ENCODE results near the gene STX10. TPM values are rescaled to one million over a fixed set of nuclear protein-coding genes. Genes with fewer than 3 reads are reported as not detected.

The STX10 gene
- total RNA-seq, 3 donors from 2014 or later = 48.2 to 59.7 (median 49.3) TPM

- H3K9me3 ChIP-seq = no peaks in the 10 kb centered on the region
- DNase-seq (peak in 1 of 3 donors; percentile 73), ATAC-seq (no peak)
- TF ChIP-seq CTCF (IDR thresholded peaks at IDR 0.05) = no peak
- H3K4me1 ChIP-seq (ENCODE audit: low read depth) = peaks cover 30% of the 10 kb centered on the region
- intact Hi-C loops (cut with DNase I, micrococcal nuclease) = loop anchor here (5.0 to 10.0 kb wide), 2 partner anchors 110 to 113 kb away; no protein-coding TSS in a partner anchor
- H3K36me3 ChIP-seq (ENCODE audit: low read depth) = no peaks in the 10 kb centered on the region
- H3K4me3 ChIP-seq = no peak overlapping the region
These were observed 55.3 kb downstream of the STX10 start for GRCh38 chr19:13094771-13095392.

- H3K9me3 ChIP-seq = no peaks in the 10 kb centered on the region
- intact Hi-C loops (cut with DNase I, micrococcal nuclease) = loop anchor here (5.0 to 10.0 kb wide), 2 partner anchors 109 to 112 kb away; no protein-coding TSS in a partner anchor
- H3K4me3 ChIP-seq = no peak overlapping the region
- ATAC-seq (no peak), DNase-seq (peak in 1 of 3 donors; percentile 52)
- H3K36me3 ChIP-seq (ENCODE audit: low read depth) = no peaks in the 10 kb centered on the region
- H3K4me1 ChIP-seq (ENCODE audit: low read depth) = peaks cover 26% of the 10 kb centered on the region
- TF ChIP-seq CTCF (IDR thresholded peaks at IDR 0.05) = no peak
These were observed 56.1 kb downstream of the STX10 start for GRCh38 chr19:13094106-13094504.

Other genes starting within 250 kb of the STX10 start
- gene SYCE2, start 231.1 kb downstream of the STX10 start, total RNA-seq = 1 to 10 TPM in 1 of 3 donors, not detected in 2; 1.2 TPM
- gene FARSA, start 216.7 kb downstream of the STX10 start, total RNA-seq = 10 to 100 TPM; 44.1 to 54.0 (median 48.1) TPM
- gene CALR, start 211.8 kb downstream of the STX10 start, total RNA-seq = 100 to 1,000 TPM; 433 to 945 (median 637) TPM
- 100 to 1,000 TPM in 1 of 3 donors, 10 to 100 TPM in 2; 76.4 to 117 (median 81.4) TPM for gene RAD23A, start 204.5 kb downstream of the STX10 start, total RNA-seq
- gene GADD45GIP1, start 193.2 kb downstream of the STX10 start, total RNA-seq = 10 to 100 TPM in 2 of 3 donors, 1 to 10 TPM in 1; 10.0 to 16.4 (median 14.1) TPM
- 1 to 10 TPM in 1 of 3 donors, under 1 TPM in 1, not detected in 1; 0.34 to 1.1 TPM for gene DAND5, start 180.8 kb downstream of the STX10 start, total RNA-seq
- 100 to 1,000 TPM in 1 of 3 donors, 10 to 100 TPM in 2; 59.4 to 238 (median 64.6) TPM for gene NFIX, start 154.9 kb downstream of the STX10 start, total RNA-seq
- 1 to 10 TPM; 1.7 to 7.6 (median 4.7) TPM for gene LYL1, start 47.5 kb downstream of the STX10 start, total RNA-seq
- 10 to 100 TPM; 26.6 to 37.9 (median 30.0) TPM for gene TRMT1, start 33.6 kb downstream of the STX10 start, total RNA-seq
- gene NACC1, start 32.1 kb downstream of the STX10 start, total RNA-seq = 10 to 100 TPM; 42.2 to 58.9 (median 54.1) TPM
- 100 to 1,000 TPM; 101 to 117 (median 112) TPM for gene IER2, start within 50 bp of the STX10 start, total RNA-seq

All from mucosa of descending colon (tissue), 3 donors.